Glutamatergic neuron (in vitro differentiated cells): ENCODE data around the gene ATP6V0A1. TPM values are rescaled to one million over a fixed set of nuclear protein-coding genes. Genes with fewer than 3 reads are reported as not detected.

Source experiments
- DNase-seq: peaks from one replicate; pipeline ENCODE4 v3.0.0; 2022
- H3K27ac Mint-ChIP-seq: one replicate; pipeline ENCODE4 v1.8.0; 2020; ENCODE audit warnings: mild to moderate bottlenecking, mixed read lengths, inconsistent platforms; ENCODE audit not compliant: unreplicated experiment
- H3K27me3 Mint-ChIP-seq: one replicate; pipeline ENCODE4 v1.8.0; 2020; ENCODE audit warnings: mild to moderate bottlenecking, moderate library complexity, mixed read lengths, inconsistent platforms; ENCODE audit not compliant: unreplicated experiment
- H3K36me3 Mint-ChIP-seq: one replicate; pipeline ENCODE4 v1.8.0; 2020; ENCODE audit warnings: mild to moderate bottlenecking, mixed read lengths, inconsistent platforms; ENCODE audit not compliant: unreplicated experiment
- H3K4me1 Mint-ChIP-seq: one replicate; pipeline ENCODE4 v1.8.0; 2020; ENCODE audit warnings: mild to moderate bottlenecking, low read depth, mixed read lengths, inconsistent platforms; ENCODE audit not compliant: unreplicated experiment
- H3K4me3 Mint-ChIP-seq: one replicate; pipeline ENCODE4 v1.8.0; 2020; ENCODE audit warnings: mild to moderate bottlenecking, mixed read lengths, inconsistent platforms; ENCODE audit not compliant: unreplicated experiment
- H3K9me3 Mint-ChIP-seq: one replicate; pipeline ENCODE4 v1.8.0; 2020; ENCODE audit warnings: mild to moderate bottlenecking, moderate library complexity, mixed read lengths, inconsistent platforms; ENCODE audit not compliant: unreplicated experiment
- CTCF ChIP-seq: fragments of 200-600 bp; sonication (generic); IDR thresholded peaks from one replicate; pipeline ENCODE4 v1.5.0; 2021; ENCODE audit not compliant: partially characterized antibody, unreplicated experiment
- total RNA-seq: library from RNA; stranded (reverse); fragmentation: NEBNext Ultra II Directional; extraction: Animal tissue kit (Norgen Biotek cat#: 25700); gene quantifications from one replicate; pipeline ENCODE4 v1.2.1, GENCODE V29; 2021; ENCODE audit not compliant: unreplicated experiment

The ATP6V0A1 gene
- total RNA-seq, 1 donor from 2014 or later: 253 TPM

GRCh38 chr17:42559075-42559474 is 100.4 kb downstream of the ATP6V0A1 start:
- H3K27ac Mint-ChIP-seq: no peak overlapping the region
- H3K4me1 Mint-ChIP-seq: peaks cover 18% of the 10 kb centered on the region
- DNase-seq: no peak
- TF ChIP-seq CTCF: no peak
- no peak overlapping the region for H3K4me3 Mint-ChIP-seq
- H3K27me3 Mint-ChIP-seq: peaks cover 9% of the 10 kb centered on the region
- H3K36me3 Mint-ChIP-seq: no peaks in the 10 kb centered on the region
- H3K9me3 Mint-ChIP-seq: peaks cover 10% of the 10 kb centered on the region

GRCh38 chr17:42560246-42560645 is 101.6 kb downstream of the ATP6V0A1 start:
- TF ChIP-seq CTCF: no peak
- peak overlapping the region; percentile 56 for H3K27ac Mint-ChIP-seq
- H3K4me3 Mint-ChIP-seq: peak overlapping the region; percentile 74
- DNase-seq: no peak
- H3K9me3 Mint-ChIP-seq: peaks cover 8% of the 10 kb centered on the region
- H3K27me3 Mint-ChIP-seq: peaks cover 9% of the 10 kb centered on the region
- peaks cover 16% of the 10 kb centered on the region for H3K4me1 Mint-ChIP-seq
- no peaks in the 10 kb centered on the region for H3K36me3 Mint-ChIP-seq

GRCh38 chr17:42561897-42562387 is 103.3 kb downstream of the ATP6V0A1 start, which contains the start of gene COASY:
Gene COASY (plus strand): TSS chr17:42562148. CDS start chr17:42562623, 475 bp downstream.
- peaks cover 4% of the 10 kb centered on the region for H3K9me3 Mint-ChIP-seq
- H3K4me1 Mint-ChIP-seq: peaks cover 12% of the 10 kb centered on the region
- H3K27ac Mint-ChIP-seq: peak within 1 kb of the TSS; percentile 92
- H3K4me3 Mint-ChIP-seq: peak within 1 kb of the TSS; percentile 95
- TF ChIP-seq CTCF: no peak
- peak; percentile 95 for DNase-seq
- no peaks in the 10 kb centered on the region for H3K36me3 Mint-ChIP-seq
- peaks cover 9% of the 10 kb centered on the region for H3K27me3 Mint-ChIP-seq

- Mint-ChIP-seq H3K9me3 (peaks cover 6% of the 10 kb centered on the region), H3K27ac (peak overlapping the region; percentile 92), H3K4me3 (peak overlapping the region; percentile 95), H3K27me3 (peaks cover 9% of the 10 kb centered on the region), H3K4me1 (peaks cover 10% of the 10 kb centered on the region), H3K36me3 (no peaks in the 10 kb centered on the region)
- no peak for TF ChIP-seq CTCF
- DNase-seq: peak; percentile 35
These were observed 103.9 kb downstream of the ATP6V0A1 start for GRCh38 chr17:42562388-42563142.

- H3K9me3 Mint-ChIP-seq: peaks cover 6% of the 10 kb centered on the region
These were observed 104.4 kb downstream of the ATP6V0A1 start for GRCh38 chr17:42563143-42563509.

More at GRCh38 chr17:42563143-42563509, 104.4 kb downstream of the ATP6V0A1 start:
- H3K4me3 Mint-ChIP-seq: peak overlapping the region; percentile 95
- DNase-seq: no peak
- H3K36me3 Mint-ChIP-seq: no peaks in the 10 kb centered on the region
- no peak for TF ChIP-seq CTCF
- H3K4me1 Mint-ChIP-seq: peaks cover 13% of the 10 kb centered on the region
- peak overlapping the region; percentile 8 for H3K27ac Mint-ChIP-seq
- H3K27me3 Mint-ChIP-seq: peaks cover 12% of the 10 kb centered on the region
